Ascending aorta (tissue), 2 donors: ENCODE results near the gene PLEKHG7. TPM values are rescaled to one million over a fixed set of nuclear protein-coding genes. Genes with fewer than 3 reads are reported as not detected.

Experiments used
- DNase-seq, 2 donors: peaks; one replicate each; pipeline ENCODE4 v3.0.0-alpha.2; 2019; ENCODE audit warnings: low spot score in 2 of 2
- H3K27ac ChIP-seq, 2 donors: fragments of 200-600 bp; sonication (generic); one replicate each; pipeline ENCODE4 v1.5.1; 2016 to 2017; ENCODE audit warnings: mild to moderate bottlenecking in 1 of 2
- H3K27me3 ChIP-seq: fragments of 200-600 bp; sonication (generic); one replicate; pipeline ENCODE4 v1.5.1; 2017
- H3K36me3 ChIP-seq, 2 donors: fragments of 200-600 bp; sonication (generic); one replicate each; pipeline ENCODE4 v1.5.1; 2016
- H3K4me1 ChIP-seq, 2 donors: fragments of 200-600 bp; sonication (generic); one replicate each; pipeline ENCODE4 v1.5.1; 2016 to 2017; ENCODE audit warnings: mild to moderate bottlenecking in 1 of 2
- H3K4me3 ChIP-seq, 2 donors: fragments of 200-600 bp; sonication (generic); one replicate each; pipeline ENCODE4 v1.5.1; 2016 to 2017; ENCODE audit warnings: mild to moderate bottlenecking in 1 of 2
- H3K9me3 ChIP-seq, 2 donors: fragments of 200-600 bp; sonication (generic); one replicate each; pipeline ENCODE4 v1.5.1; 2016
- intact Hi-C: fragments of 100-400 bp; cut with DNase I; formaldehyde crosslinking; loops from one replicate; pipeline ENCODE4 v1.15.1; 2023
- total RNA-seq: library from RNA; depleted of rRNA; stranded (reverse); fragments of >200 nt; gene quantifications from one replicate; pipeline ENCODE4 v1.1.0, GENCODE V29; 2016
- TF ChIP-seq, protein P1 (sequence below), 3 experiments: fragments of 200-600 bp in 2 of 3; fragments of 450-650 bp in 1 of 3; sonication (generic) in 2 of 3; IDR thresholded peaks; one replicate each; pipeline ENCODE4 v1.5.1; 2016 to 2019; ENCODE audit warnings: antibody characterized with exemption in 3 of 3, mild to moderate bottlenecking in 1 of 3, moderate library complexity in 1 of 3

PLEKHG7 gene
- total RNA-seq, 1 donor from 2014 or later: not detected

DNA sequence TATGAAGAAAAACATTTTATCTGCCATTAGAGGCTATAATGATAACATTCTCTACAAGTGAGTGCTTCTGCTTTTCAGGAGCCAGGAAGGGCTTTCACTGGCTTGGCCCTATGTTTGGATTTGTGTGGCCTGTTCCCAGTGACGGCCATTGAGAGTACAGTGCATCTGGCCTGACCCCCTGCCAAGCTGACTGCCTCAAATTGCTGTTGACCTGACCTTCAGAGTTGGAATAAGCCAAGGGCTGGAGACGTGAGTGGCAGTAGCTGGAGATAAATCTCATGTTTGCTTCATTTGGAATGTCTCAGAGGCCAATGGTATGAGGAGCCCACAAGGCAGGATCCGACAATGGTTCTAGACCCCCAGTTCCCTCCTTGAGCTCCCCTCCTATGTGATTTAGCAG is 28.3 kb upstream of the PLEKHG7 start:
- intact Hi-C loops: no loop called here
- Histone ChIP-seq H3K4me1 (no peaks in the 10 kb centered on the region), H3K4me3 (no peak overlapping the region), H3K36me3 (no peaks in the 10 kb centered on the region), H3K9me3 (no peaks in the 10 kb centered on the region), H3K27ac (no peak overlapping the region), H3K27me3 (no peaks in the 10 kb centered on the region)
- TF ChIP-seq, protein P1, sequence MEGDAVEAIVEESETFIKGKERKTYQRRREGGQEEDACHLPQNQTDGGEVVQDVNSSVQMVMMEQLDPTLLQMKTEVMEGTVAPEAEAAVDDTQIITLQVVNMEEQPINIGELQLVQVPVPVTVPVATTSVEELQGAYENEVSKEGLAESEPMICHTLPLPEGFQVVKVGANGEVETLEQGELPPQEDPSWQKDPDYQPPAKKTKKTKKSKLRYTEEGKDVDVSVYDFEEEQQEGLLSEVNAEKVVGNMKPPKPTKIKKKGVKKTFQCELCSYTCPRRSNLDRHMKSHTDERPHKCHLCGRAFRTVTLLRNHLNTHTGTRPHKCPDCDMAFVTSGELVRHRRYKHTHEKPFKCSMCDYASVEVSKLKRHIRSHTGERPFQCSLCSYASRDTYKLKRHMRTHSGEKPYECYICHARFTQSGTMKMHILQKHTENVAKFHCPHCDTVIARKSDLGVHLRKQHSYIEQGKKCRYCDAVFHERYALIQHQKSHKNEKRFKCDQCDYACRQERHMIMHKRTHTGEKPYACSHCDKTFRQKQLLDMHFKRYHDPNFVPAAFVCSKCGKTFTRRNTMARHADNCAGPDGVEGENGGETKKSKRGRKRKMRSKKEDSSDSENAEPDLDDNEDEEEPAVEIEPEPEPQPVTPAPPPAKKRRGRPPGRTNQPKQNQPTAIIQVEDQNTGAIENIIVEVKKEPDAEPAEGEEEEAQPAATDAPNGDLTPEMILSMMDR (IDR thresholded peaks at IDR 0.05): no peak
- DNase-seq: no peak

DNA sequence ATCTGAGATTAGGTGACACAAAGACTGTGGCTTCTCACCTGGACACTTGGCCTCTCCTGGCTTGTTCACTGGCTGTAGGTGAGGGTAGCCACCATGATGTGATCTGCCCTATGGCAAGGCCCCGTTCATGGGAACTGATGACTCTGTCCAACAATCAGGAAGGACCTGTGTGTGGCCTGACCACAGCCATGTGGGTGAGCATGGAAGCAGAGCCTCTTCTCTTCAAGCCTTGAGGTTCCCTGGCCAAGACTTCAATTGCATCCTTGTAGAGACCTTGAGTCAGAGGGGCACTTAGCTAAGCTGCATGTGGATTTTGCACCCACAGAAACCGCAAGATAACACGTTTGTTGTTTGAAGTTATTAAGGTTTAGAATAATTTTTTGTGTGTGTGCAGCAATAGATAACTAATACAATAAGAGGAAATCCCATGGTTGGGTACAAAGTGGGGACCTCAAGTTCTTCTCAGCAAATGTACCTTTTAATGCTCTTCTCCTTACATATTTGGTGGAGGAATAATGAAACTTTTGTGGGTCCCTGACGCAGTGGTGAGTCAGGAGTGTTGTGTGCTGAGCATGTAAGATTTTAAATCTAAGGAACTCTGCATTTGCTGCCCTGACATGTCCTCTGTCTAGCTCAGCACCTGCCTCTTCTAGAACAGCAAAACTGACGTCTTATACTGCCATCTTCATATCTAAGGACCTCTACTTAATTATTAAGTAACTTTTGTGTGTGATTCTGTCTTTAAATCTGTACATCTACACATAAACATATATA is 27.5 kb upstream of the PLEKHG7 start:
- no peaks in the 10 kb centered on the region for H3K4me1 ChIP-seq
- TF ChIP-seq, protein P1 (IDR thresholded peaks at IDR 0.05): no peak
- no peaks in the 10 kb centered on the region for H3K9me3 ChIP-seq
- no peak overlapping the region for H3K27ac ChIP-seq
- no peaks in the 10 kb centered on the region for H3K27me3 ChIP-seq
- intact Hi-C loops: no loop called here
- no peaks in the 10 kb centered on the region for H3K36me3 ChIP-seq
- no peak overlapping the region for H3K4me3 ChIP-seq
- no peak for DNase-seq

DNA sequence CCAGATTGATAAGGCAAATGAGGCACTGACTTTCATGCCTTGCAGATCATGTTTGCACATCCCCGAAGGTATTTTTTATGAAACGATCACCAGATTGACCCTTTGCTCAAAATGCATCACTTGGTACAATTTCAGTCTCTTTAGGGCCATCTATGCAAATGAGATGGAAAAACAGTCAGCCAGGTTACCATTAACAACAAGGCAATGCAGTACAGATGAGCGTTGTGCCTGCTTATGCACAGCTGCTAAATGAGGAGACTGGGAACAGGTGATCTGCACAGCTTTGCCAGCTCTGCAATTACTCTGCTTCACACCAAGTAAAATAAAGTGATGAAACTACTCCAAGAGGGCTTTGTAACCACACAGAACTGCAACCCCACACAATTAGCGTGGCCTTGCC is 26.1 kb upstream of the PLEKHG7 start:
- Histone ChIP-seq H3K27me3 (no peaks in the 10 kb centered on the region), H3K4me3 (no peak overlapping the region), H3K27ac (no peak overlapping the region), H3K36me3 (no peaks in the 10 kb centered on the region), H3K9me3 (no peaks in the 10 kb centered on the region), H3K4me1 (no peaks in the 10 kb centered on the region)
- TF ChIP-seq, protein P1 (IDR thresholded peaks at IDR 0.05): no peak
- no peak for DNase-seq
- intact Hi-C loops: no loop called here

DNA sequence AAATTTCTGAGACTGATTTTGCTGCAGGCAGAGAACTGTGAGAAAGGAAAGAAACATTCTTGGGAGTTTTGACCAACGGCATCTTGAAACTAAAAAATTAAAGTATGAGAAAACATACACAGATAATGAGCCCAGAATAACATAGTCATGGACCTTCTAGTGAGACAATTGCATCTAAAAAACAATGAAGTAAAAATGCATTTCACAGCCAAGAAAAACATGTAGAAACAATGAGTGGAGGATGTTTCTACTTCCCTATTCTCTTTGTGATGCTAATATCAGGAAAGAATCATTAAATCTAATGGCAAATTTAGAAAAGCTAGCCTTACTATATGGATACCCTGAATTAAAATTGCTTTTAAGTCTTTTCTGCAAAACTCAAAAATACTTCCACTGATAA is 12.2 kb upstream of the PLEKHG7 start:
- TF ChIP-seq, protein P1 (IDR thresholded peaks at IDR 0.05): no peak
- Histone ChIP-seq H3K27ac (no peak overlapping the region), H3K4me1 (no peaks in the 10 kb centered on the region), H3K36me3 (no peaks in the 10 kb centered on the region), H3K27me3 (no peaks in the 10 kb centered on the region), H3K4me3 (no peak overlapping the region), H3K9me3 (no peaks in the 10 kb centered on the region)
- DNase-seq: no peak
- intact Hi-C loops: no loop called here

DNA sequence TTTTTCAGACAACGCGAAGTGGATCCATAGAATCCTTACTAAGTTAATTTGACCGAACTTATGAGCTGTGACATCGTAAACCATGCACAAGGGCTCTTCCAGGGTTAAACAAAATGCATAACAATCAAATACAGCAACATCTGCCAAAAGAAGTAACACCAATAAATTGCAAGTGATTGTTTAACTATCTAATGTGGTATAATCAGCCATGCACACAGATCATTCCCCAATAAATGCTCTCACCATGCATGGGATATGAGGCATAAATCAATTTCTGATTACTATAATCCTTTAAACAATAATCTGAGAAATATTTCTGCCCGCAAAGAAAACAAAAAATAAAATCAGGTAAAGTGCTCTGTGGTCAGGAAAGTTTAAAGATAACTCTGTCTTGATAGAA is 7.7 kb upstream of the PLEKHG7 start:
- no peak overlapping the region for H3K27ac ChIP-seq
- no peaks in the 10 kb centered on the region for H3K9me3 ChIP-seq
- intact Hi-C loops: no loop called here
- TF ChIP-seq, protein P1 (IDR thresholded peaks at IDR 0.05): no peak
- H3K4me1 ChIP-seq: no peaks in the 10 kb centered on the region
- no peak overlapping the region for H3K4me3 ChIP-seq
- H3K27me3 ChIP-seq: no peaks in the 10 kb centered on the region
- no peak for DNase-seq
- no peaks in the 10 kb centered on the region for H3K36me3 ChIP-seq
